Measurements from ENCODE around the gene NEURL4.
A peak's percentile ranks its signal among the peaks of the same experiment; 100 is the strongest.

The NEURL4 gene

DNA sequence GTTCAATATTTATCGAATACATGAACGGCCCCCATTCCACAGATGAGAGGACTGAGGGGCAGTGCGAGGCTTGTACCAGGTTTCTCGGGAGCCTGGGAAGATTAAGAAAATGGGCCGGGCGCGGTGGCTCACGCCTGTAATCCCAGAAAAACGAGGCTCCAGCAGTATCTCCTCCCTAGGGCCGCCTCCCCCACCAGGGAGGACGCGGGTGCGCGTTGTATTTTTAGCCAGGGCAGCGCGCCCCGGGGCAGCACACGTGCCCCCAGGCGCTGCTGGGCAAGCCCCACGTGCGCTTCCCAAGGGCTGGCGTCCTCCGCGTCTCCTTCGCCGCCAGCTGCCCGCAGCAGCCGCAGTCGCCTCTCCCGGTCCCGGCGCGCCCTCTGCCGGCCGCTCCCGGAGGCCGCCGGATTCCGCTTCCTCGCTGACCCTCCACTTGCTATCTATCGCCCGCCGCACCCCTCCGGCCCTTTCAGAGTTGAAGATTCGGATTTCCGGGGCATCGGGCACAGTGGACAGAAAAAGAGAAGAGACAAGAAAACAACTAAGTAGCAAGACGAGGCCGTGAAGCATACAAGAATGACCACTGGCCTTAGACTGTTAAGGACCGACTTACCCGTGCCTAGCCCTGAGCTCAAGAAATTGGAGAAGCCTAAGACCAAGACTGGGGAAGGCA lies 32.8 kb downstream of the NEURL4 start:
- peak overlapping the region; percentile 56 for H3K27ac ChIP-seq
- TF ChIP-seq, protein P1, sequence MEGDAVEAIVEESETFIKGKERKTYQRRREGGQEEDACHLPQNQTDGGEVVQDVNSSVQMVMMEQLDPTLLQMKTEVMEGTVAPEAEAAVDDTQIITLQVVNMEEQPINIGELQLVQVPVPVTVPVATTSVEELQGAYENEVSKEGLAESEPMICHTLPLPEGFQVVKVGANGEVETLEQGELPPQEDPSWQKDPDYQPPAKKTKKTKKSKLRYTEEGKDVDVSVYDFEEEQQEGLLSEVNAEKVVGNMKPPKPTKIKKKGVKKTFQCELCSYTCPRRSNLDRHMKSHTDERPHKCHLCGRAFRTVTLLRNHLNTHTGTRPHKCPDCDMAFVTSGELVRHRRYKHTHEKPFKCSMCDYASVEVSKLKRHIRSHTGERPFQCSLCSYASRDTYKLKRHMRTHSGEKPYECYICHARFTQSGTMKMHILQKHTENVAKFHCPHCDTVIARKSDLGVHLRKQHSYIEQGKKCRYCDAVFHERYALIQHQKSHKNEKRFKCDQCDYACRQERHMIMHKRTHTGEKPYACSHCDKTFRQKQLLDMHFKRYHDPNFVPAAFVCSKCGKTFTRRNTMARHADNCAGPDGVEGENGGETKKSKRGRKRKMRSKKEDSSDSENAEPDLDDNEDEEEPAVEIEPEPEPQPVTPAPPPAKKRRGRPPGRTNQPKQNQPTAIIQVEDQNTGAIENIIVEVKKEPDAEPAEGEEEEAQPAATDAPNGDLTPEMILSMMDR (conservative IDR thresholded peaks at IDR 0.05) = peak; percentile 90
- TF ChIP-seq ZFX (IDR thresholded peaks at IDR 0.05) = no peak

DNA sequence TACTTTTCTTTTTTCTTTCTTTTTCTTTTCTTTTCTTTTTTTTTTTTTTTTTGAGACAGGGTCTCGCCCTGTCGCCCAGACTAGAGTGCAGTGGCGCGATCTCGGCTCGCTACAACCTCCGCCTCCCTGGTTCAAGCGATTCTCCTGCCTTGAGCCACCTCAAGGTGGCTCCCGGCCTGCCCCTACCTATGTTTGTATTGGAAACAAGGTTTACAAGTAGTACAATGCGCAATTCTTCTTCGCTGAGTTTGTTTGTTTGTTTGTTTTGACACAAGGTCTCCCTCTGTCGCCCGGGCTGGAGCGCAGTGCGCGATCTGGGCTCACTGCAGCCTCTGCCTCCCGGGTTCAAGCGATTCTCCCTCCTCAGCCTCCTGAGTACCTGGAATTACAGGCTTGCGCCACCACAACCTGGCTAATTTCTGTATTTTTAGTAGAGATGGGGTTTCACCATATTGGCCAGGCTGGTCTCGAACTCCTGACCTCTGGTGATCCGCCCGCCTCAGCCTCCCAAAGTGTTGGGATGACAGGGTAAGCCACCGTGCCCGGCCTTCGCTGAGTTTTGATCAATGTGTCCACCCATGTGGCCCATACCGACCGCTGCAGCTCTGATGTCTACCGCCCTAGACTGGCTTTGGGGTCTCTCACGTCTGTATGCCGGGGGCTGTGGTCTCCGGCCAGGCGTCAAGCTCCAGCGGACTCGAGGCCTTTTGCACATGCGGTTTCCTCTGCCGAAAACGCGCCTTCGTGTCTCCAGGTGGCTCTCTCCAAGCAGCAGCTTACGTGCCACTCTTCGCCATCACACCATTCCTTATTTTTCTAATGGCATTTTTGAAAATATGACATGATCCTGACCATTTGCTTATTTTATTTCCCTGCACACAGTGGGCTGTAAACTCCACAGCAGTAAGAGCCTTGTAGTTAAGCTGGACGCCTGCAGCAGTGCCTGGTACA lies 33.6 kb downstream of the NEURL4 start:
- peak overlapping the region; percentile 56 for H3K27ac ChIP-seq
- TF ChIP-seq, protein P1 (conservative IDR thresholded peaks at IDR 0.05) = no peak
- no peak for TF ChIP-seq ZFX (IDR thresholded peaks at IDR 0.05)

DNA sequence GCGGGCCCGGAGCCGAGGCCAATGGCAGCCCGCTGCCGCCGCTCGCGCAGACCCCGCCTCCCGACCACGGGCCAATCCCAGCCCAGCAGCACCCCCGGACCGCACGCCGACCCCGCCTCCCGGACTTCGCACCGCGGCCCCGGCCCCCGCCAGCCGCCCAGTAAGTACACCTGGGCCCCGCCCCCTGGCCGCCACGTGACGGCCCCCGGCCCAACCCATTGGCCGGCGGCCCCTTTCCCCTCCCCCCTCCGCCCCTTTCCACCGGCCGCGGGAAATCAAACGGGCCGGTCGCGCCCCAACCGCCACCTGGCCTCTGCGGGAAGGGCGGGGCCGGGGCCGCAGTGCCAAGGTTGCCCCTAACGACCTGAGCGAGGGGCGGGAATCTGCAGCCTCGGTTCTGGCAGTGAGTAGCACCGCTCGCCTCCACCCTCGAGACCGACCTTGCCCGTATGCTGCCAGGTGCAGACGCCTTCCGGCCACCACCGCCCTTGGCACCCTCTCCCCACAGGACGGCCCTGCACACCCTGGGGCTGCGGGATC lies 34.5 kb downstream of the NEURL4 start, which contains the start of gene YBX2:
YBX2 (minus strand) TSS at position 26 of the 540 bp plus-strand sequence. CDS start 139 bp downstream, outside the sequence.
- H3K27ac ChIP-seq = peak within 1 kb of the TSS; percentile 56
- TF ChIP-seq, protein P1 (conservative IDR thresholded peaks at IDR 0.05) = no peak
- no peak for TF ChIP-seq ZFX (IDR thresholded peaks at IDR 0.05)

GRCh38 chr17:7293816-7294613 lies 35.1 kb downstream of the NEURL4 start:
- 0 out of 2 replicates have a peak overlapping the region, but pooled peaks have one; percentile 56 for H3K27ac ChIP-seq
- TF ChIP-seq ZFX (IDR thresholded peaks at IDR 0.05) = no peak
- TF ChIP-seq, protein P1 (conservative IDR thresholded peaks at IDR 0.05) = no peak

DNA sequence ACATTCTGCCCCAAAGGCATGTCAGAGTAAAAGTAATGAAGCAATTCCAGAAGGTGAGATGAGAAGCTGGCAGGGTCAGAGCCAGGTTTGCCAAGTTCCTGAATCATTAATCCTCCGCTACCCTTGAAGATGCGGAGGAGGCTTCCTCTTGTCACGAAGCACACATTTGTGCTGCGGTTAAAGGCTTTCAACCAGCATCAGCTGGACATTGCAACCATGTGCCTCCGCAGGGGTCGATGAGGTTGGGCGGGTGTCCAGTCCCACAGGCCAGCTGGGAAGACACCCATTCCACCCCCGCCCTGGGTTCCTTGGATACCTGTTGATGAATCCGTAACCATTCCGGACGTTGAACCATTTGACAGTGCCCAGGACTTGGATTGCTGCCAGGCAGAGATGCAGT lies 36.0 kb downstream of the NEURL4 start:
- TF ChIP-seq, protein P1 (conservative IDR thresholded peaks at IDR 0.05) = no peak
- no peak for TF ChIP-seq ZFX (IDR thresholded peaks at IDR 0.05)
- peak overlapping the region; percentile 10; the same call in 1 of the 2 replicates for H3K27ac ChIP-seq

DNA sequence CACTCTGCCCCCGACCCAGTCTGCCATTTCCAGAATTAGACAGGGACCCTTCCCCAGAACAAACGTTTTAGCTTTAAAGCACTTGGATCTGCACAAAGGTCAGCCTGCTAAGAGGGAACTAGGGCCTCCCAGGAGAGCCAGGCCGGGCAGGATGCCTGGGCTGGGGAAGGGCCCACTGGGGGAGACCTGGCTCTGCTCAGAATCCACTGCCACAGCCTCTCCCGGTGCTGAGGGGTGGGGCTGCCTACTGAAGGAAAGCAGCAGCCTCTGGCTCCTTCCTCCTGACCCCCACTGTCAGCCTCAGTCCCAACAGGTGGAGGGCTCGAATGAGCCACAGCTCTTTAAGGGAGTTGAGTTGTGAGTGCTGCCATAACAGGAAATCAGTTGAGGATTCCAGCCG lies 36.4 kb downstream of the NEURL4 start:
- H3K27ac ChIP-seq = peak overlapping the region; percentile 10; the same call in 1 of the 2 replicates
- TF ChIP-seq, protein P1 (conservative IDR thresholded peaks at IDR 0.05) = no peak
- TF ChIP-seq ZFX (IDR thresholded peaks at IDR 0.05) = no peak
